HG02970 (cell line): ENCODE results near the gene TBCD.
"Not testable (repeated sequence)": the region's sequence is repeated elsewhere in the genome, so short reads cannot be mapped to it uniquely, and the experiment has no call there.

Experiments
- ATAC-seq: cut with Tn5 transposase; IDR thresholded peaks from one replicate; pipeline ENCODE4 v1.9.1; 2021; ENCODE audit warnings: mild to moderate bottlenecking, moderate library complexity, moderate number of reproducible peaks; ENCODE audit not compliant: unreplicated experiment, low FRiP score

The TBCD gene

DNA sequence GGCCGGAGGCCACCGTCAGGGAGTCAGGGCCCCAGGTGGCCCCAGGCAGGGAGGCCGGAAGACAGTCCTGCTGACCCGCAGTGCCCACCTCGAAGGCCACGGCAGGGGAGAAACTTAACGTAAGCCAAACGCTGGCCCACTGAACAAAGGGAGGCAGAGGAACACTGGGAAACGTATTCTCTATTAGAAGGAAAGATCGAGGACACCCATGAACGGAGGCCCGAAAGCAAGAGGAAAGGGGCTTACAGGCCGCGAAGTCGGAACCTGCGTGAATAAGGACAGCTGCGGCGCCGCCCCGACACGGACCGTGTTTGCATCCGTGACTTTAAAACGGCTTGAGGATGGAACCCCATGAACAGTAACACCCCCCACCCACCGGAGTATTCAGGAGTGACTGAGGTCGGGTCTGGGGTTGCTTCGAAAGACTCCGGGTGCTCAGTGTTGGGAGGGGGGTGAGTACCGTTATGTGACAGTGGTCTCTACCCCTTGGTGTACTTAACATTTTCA is 225.2 kb downstream of the TBCD start:
- no peak for ATAC-seq

DNA sequence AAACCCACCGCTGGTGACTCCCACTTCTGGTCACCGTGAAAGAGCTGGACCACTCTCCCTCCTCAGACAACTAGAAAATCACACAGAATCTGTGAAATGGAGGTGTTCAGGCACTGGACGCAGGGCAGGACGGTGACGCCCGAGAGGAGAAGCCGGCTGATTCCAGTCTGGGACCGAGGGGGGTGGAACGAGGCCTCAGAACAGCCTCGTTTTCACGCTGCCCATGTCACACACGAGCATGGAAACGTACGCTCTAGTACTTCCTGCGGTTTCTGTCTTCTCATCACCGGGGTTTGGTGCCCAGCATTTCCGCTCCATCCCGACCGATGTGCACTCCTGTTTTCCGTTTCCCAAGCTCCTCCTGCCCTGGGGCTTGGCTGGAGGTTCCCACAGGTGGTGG is 225.7 kb downstream of the TBCD start:
- no peak for ATAC-seq

DNA sequence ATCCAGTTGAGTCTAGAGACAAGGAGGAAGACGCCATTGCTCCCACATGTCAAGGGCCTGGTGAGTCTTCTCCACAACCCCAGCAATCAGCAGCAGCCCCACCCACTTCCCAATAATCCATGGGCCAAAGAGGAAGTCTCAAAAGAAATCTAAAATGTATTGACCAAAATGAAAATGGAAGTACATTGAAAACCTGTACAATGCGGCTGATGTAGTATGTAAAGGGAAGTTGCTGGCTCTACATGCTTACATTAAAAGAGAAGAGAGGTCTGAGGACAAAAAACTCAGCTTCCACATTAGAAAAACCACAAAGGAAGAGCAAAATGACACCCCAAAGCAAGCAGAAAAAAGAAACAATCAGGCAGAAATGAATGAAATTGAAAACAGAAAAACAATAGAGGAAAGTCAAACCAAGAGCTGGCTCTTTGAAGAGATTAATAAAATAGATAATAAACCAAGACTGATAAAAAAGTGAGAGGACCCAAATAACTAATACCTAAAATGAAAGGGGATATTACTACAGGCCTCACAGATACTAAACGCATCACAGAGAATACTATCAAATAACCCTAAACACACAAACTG is 227.0 kb downstream of the TBCD start:
- no peak for ATAC-seq

DNA sequence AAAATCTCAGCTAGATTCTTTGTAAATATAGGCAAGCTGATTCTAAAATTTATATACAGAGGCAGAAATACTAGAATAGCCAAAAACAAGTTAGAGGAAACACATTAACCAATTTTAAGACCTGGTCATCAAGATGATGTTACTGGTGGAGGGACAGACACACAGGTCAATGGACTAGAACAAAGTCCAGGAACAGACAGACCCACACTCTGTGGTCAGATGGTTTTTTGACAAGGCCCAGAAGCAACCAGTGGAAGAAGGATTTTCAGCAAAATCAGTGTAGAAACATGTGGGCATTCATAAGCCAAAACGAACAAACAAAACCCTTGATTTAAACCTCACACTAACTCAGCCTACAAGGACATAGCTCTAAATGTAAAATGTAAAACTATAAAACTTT is 227.9 kb downstream of the TBCD start:
- ATAC-seq: no peak

DNA sequence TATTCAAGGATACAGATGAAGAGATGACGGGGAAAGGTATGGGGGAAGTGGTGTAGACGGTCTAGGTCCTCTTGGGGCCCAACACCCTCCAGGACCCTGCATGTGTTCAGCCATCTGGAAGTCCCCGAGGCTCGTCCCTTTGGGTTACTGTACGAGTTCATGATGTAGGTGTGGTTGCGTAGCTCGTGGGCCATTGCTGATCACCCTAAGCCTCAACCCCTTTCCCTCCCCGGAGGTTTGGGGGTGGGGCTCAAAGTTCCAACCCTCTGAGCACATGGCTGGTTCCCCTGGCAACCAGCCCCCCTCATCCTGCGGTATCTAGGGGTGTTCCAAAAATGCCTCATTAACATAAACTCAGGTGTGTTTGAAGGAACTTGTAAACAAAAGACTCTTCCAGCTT is 228.8 kb downstream of the TBCD start:
- no peak for ATAC-seq

DNA sequence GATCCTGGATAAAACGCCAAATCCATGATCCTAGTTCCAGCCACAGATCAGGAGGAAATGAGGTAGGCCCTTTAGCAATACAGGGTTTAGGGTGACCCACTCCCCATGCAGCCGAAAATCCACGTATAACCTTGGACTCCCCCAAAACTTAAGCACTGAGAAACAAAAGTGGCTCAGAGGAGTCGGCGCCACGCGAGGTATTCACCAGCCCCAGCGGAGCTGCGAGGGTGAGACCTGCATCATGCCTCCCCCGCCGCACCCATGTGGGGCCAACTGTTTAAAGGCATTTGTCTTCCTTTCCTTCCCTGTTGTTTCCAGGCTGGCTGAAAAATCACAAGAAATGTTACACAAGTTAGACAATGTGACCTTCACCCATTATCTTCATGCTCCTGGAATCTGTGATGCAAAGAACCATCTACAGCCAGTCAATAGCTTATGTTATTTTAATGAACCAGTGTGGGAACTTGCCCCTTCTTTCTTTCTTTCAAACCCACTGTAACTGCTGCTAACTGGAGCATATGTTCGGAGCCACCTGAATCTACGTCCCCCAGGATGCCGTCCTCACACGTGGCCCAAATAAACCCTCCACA is 229.4 kb downstream of the TBCD start:
- no peak for ATAC-seq

DNA sequence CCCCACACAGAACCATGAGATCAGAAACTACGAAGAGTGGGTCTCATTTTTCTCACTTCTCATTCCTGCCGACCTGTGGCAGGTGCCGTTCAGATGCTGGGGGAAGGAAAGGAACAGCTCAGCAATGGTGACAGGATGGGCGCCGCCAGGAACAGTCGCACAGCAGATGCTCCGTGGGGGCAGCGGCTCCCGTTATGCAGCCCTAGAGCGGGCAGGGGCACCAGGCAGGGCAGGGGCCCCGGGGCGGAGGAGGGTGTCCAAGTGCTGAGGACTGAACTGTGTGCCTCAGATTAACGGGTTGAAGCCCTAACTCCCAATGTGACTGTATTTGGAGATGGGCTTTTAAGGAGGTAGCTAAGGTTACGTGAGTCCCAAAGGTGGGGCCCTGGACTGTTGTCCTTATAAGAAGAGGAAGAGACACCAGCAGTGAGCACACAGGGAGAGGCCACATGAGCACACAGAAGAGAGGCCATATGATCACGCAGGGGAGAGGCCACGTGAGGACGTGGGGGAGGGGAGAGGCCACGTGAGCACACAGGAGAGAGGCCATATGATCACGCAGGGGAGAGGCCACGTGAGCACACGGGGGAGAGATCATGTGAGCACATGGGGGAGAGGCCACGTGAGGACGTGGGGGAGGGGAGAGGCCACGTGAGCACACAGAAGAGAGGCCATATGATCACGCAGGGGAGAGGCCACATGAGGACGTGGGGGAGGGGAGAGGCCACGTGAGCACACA is 231.8 kb downstream of the TBCD start:
- ATAC-seq: no peak

DNA sequence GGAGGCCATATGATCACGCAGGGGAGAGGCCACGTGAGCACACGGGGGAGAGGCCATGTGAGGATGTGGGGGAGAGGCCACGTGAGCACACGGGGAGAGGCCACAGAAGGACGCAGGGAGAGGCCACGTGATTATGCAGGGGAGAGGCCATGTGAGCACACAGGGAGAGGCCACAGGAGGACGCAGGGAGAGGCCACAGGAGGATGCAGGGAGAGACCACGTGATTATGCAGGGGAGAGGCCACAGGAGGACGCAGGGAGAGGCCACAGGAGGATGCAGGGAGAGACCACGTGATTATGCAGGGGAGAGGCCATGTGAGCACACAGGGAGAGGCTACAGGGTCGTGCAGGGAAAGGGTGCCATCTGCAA is 232.4 kb downstream of the TBCD start:
- not testable (repeated sequence) for ATAC-seq

DNA sequence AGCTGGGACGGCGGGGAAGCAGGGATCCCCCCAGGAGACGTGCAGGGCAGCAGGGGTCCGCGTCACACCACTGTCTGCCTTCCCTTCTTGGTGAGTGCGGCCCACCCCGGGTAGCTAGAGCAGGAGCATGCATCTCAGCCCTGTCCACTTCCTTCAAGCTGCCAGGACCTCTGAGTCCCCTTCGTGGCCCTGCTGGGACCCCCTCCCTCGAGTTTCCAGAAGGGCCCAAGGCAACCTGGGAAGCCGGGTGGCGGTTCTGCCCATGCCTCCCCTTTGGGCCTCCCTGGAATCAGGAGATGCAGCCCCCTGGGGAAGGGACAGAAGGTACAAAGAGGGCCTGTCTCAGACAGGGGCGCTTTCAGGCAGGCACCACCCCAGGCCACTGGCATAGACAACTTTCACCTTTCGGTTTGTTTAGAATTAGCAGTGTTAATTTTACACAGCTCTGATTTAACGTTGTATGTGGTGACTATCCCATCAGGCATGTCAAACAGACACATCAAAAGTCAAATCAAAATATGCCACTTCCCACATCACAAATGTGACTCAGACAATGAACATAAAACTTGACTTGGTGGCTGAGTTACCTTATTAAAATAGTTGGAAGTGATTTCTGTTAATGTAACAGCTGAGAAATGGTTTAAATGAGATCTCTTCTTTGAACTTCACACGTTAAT is 233.0 kb downstream of the TBCD start:
- no peak for ATAC-seq

DNA sequence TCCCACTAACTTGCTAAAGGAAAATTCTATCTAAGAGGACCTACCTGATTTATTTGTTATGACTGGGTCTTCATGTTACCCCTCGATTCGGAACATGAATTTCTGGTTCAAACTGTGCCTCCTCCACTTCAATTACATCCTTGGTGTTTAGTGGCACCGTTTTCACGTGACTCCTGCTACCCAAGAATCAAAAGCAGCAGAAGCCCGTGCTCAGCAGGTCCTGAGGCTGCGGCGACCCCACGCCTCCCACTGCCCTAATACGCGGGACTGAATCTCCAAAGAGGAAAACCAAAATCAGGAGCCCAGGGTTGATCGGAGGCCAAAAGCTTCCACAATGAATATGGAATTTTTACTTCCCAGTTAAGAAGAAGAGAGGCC is 233.6 kb downstream of the TBCD start:
- no peak for ATAC-seq

DNA sequence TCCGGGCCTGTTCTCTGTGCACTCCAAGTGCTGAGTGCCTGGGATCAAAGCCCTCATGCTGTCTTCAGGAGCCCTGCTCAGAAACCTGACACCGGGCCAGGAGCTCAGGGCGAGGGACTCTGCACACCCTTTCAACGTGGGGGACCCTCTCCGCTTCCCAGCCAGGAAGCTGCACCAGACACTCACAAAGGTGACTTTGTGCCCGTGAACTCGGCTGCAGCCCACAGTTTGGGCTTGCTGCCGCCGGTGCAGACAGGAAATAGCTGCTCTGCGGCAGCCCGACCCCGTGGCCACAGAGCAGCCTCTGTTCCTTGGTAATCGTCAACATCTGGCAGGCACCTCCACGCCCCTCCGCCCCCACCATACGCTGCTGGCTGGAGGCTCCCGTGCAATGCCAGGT is 234.1 kb downstream of the TBCD start:
- no peak for ATAC-seq

DNA sequence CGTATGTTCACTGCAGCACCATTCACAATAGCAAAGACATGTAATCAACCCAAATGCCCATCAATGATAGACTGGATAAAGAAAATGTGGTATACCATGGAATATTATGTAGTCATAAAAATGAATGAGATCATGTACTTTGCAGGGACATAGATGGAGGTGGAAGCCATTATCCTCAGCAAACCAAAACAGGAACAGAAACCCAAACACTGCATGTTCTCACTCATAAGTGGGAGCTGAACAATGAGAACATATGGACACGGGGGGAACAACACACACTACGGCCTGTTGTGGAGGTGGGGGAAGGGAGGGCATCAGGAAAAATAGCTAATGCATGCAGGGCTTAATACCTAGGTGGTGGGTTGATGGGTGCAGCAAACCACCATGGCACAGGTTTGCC is 237.2 kb downstream of the TBCD start:
- not testable (repeated sequence) for ATAC-seq

DNA sequence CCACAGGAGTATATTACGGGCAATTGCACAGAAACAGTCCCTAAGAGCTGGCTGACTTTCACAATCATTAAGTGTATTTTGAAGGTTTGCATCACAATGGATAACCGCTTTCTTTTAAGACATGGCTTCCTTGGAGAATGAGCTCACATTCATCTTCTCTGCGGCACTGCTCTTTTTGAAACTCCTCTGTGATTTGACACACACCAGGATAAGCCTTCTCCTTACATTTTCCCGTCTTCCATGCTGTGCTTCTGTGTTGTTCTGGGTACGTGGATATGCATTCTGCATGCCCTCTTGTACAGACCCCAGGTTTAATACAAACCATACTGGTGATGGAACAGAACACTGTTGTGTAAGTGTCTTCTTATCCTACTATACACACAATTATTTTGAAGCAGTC is 238.0 kb downstream of the TBCD start:
- ATAC-seq: no peak

DNA sequence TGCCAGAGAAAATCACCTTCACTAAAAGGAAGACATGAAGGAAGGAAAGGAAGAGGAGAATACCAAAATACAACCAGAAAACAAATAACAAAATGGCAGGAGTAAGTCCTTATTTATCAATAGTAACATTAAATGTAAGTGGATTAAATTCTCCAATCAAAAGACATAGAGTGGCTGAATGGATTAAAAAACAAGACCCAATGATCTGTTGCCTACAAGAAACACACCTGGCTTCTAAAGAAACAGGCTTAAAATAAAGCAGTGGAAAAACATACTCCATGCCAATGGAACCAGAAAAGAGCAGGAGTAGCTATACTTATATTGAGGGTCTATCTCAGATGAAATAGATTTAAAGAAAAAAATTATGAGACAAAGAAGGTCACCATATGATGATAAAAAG is 241.1 kb downstream of the TBCD start:
- no peak for ATAC-seq
